Stimulated activated CD4-positive, alpha-beta T cell treated with anti-CD3 and anti-CD28 coated beads, Interleukin-2, amount 100 ng/mL, for 4 hours (primary cell): ENCODE results near the gene GALNT17.
"Not testable (repeated sequence)": the region's sequence is repeated elsewhere in the genome, so short reads cannot be mapped to it uniquely, and the experiment has no call there.

Experiments used
- DNase-seq: peaks from one replicate; pipeline ENCODE4 v3.0.0-alpha.2; 2020; ENCODE audit warnings: low read depth

The GALNT17 gene

GRCh38 chr7:71171476-71171875 lies 39.5 kb downstream of the GALNT17 start:
- no peak for DNase-seq

GRCh38 chr7:71173955-71174354 lies 42.0 kb downstream of the GALNT17 start:
- no peak for DNase-seq

- no peak for DNase-seq
Observed at GRCh38 chr7:71182438-71182935, 50.5 kb downstream of the GALNT17 start.

- no peak for DNase-seq
Observed at GRCh38 chr7:71184136-71184535, 52.2 kb downstream of the GALNT17 start.

GRCh38 chr7:71184609-71185008 lies 52.7 kb downstream of the GALNT17 start:
- no peak for DNase-seq

GRCh38 chr7:71186535-71187057 lies 54.7 kb downstream of the GALNT17 start:
- DNase-seq = no peak

GRCh38 chr7:71191771-71192170 lies 59.8 kb downstream of the GALNT17 start:
- DNase-seq = no peak

- no peak for DNase-seq
Observed at GRCh38 chr7:71193099-71193810, 61.3 kb downstream of the GALNT17 start.

GRCh38 chr7:71198391-71198790 lies 66.4 kb downstream of the GALNT17 start:
- no peak for DNase-seq

- DNase-seq = no peak
Observed at GRCh38 chr7:71198887-71199286, 66.9 kb downstream of the GALNT17 start.

GRCh38 chr7:71206184-71206583 lies 74.2 kb downstream of the GALNT17 start:
- DNase-seq = no peak

- DNase-seq = no peak
Observed at GRCh38 chr7:71208881-71209280, 76.9 kb downstream of the GALNT17 start.

- not testable (repeated sequence) for DNase-seq
Observed at GRCh38 chr7:71209484-71209883, 77.5 kb downstream of the GALNT17 start.

GRCh38 chr7:71210220-71210619 lies 78.3 kb downstream of the GALNT17 start:
- no peak for DNase-seq

- not testable (repeated sequence) for DNase-seq
Observed at GRCh38 chr7:71212433-71212832, 80.5 kb downstream of the GALNT17 start.

- DNase-seq = no peak
Observed at GRCh38 chr7:71216211-71216610, 84.3 kb downstream of the GALNT17 start.

GRCh38 chr7:71220210-71220695 lies 88.3 kb downstream of the GALNT17 start:
- no peak for DNase-seq

- DNase-seq = no peak
Observed at GRCh38 chr7:71221049-71221448, 89.1 kb downstream of the GALNT17 start.

GRCh38 chr7:71221549-71221948 lies 89.6 kb downstream of the GALNT17 start:
- DNase-seq = no peak

- DNase-seq = no peak
Observed at GRCh38 chr7:71227126-71227525, 95.2 kb downstream of the GALNT17 start.

GRCh38 chr7:71229148-71229547 lies 97.2 kb downstream of the GALNT17 start:
- DNase-seq = no peak

GRCh38 chr7:71229699-71230098 lies 97.8 kb downstream of the GALNT17 start:
- DNase-seq = no peak

GRCh38 chr7:71235253-71235652 lies 103.3 kb downstream of the GALNT17 start:
- no peak for DNase-seq
